Esophagus squamous epithelium (tissue), 4 donors: ENCODE measurements around the gene NCAM1.

Experiments
- CTCF ChIP-seq, 6 experiments: fragments of 450-650 bp in 4 of 6; fragments of 200-600 bp in 2 of 6; sonication (generic) in 2 of 6; IDR thresholded peaks; one replicate each; pipeline ENCODE4 v1.5.1; 2016 to 2019; ENCODE audit warnings: antibody characterized with exemption in 6 of 6, mild to moderate bottlenecking in 4 of 6, moderate library complexity in 4 of 6
- POLR2A ChIP-seq, 4 donors: fragments of 450-650 bp; IDR thresholded peaks; one replicate each; pipeline ENCODE4 v1.6.1; 2017; ENCODE audit warnings: antibody characterized with exemption in 4 of 4, mild to moderate bottlenecking in 4 of 4, moderate library complexity in 3 of 4

DNA sequence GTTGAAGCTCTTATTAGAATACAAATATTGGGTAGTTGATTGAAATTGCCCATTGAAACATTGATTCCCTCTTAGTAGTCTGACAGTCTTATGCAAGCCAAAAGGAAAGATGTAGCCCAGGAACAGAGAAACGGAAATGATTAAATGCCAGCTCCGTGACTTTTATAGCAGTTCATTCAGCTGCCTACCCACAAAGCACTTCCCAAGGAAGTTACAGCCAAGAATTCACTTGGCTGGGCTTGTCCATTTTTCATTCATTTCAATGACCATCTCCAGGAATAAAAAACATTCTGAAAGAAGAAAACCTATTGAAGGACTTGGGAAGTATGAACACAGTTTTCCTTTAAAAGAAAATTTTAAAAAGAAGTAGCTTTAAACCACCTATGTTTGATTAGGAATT, 62.0 kb downstream of the NCAM1 start:
- TF ChIP-seq CTCF (IDR thresholded peaks at IDR 0.05) (no peak), POLR2A (IDR thresholded peaks at IDR 0.05) (no peak)
